Lung (tissue), 12 donors: ENCODE results near the gene DNAJC15. TPM values are rescaled to one million over a fixed set of nuclear protein-coding genes. Genes with fewer than 3 reads are reported as not detected.

ENCODE experiments used
- ATAC-seq: fragments of 200-7000 bp; cut with Tn5 transposase; one replicate; pipeline ENCODE4 v1.9.1; 2020; ENCODE audit warnings: moderate number of reproducible peaks; ENCODE audit not compliant: insufficient read depth, low FRiP score
- DNase-seq, 3 donors: peaks; one replicate each; pipeline ENCODE4 v3.0.0-alpha.2; 2013 to 2017
- H3K27ac ChIP-seq, 2 donors: one replicate each; pipeline ENCODE4 v1.5.1; 2013; ENCODE audit warnings: mild to moderate bottlenecking in 2 of 2, moderate library complexity in 2 of 2, control low read depth in 1 of 2, inconsistent platforms in 1 of 2, low read depth in 1 of 2, low read length in 1 of 2
- H3K27me3 ChIP-seq, 3 donors: one replicate each; pipeline ENCODE4 v1.5.1; 2013; ENCODE audit warnings: low read length in 2 of 3; ENCODE audit not compliant: control insufficient read depth in 3 of 3, insufficient read depth in 3 of 3
- H3K36me3 ChIP-seq, 4 donors: one replicate each; pipeline ENCODE4 v1.5.1; 2013; ENCODE audit warnings: low read length in 4 of 4, mild to moderate bottlenecking in 1 of 4, moderate library complexity in 1 of 4; ENCODE audit not compliant: control insufficient read depth in 4 of 4, insufficient read depth in 4 of 4
- H3K4me1 ChIP-seq, 5 donors: one replicate each; pipeline ENCODE4 v1.5.1; 2013; ENCODE audit warnings: low read length in 5 of 5, mild to moderate bottlenecking in 2 of 5, moderate library complexity in 1 of 5; ENCODE audit not compliant: control insufficient read depth in 5 of 5, insufficient read depth in 5 of 5
- H3K4me3 ChIP-seq: one replicate; pipeline ENCODE4 v1.5.1; 2013; ENCODE audit warnings: mild to moderate bottlenecking, control low read depth, moderate library complexity
- H3K9ac ChIP-seq, 2 donors: one replicate each; pipeline ENCODE4 v1.5.1; 2013; ENCODE audit warnings: low read length in 2 of 2, control low read depth in 1 of 2; ENCODE audit not compliant: insufficient read depth in 1 of 2
- H3K9me3 ChIP-seq, 4 donors: one replicate each; pipeline ENCODE4 v1.5.1; 2013; ENCODE audit warnings: low read length in 3 of 4, mild to moderate bottlenecking in 1 of 4, moderate library complexity in 1 of 4; ENCODE audit not compliant: control insufficient read depth in 4 of 4, insufficient read depth in 3 of 4
- CTCF ChIP-seq: IDR thresholded peaks from 2 replicates; pipeline ENCODE4 v1.5.1; 2012; ENCODE audit warnings: mild to moderate bottlenecking; ENCODE audit errors: control extremely low read depth, extremely low read depth
- WGBS, 2 donors: extraction: QIAGEN DNeasy Blood & Tissue Kit; methylation state at CpG; one replicate each; pipeline ENCODE4 v1.1.7; 2013; 5-methylcytosine and 5-hydroxymethylcytosine counted together
- polyA plus RNA-seq, 2 donors: library from polyadenylated mRNA; stranded (reverse); fragments of 200-250 nt; gene quantifications; one replicate each; pipeline ENCODE4 v1.2.1, GENCODE V29; 2013
- total RNA-seq, 2 donors: library from RNA; depleted of rRNA in 1 of 2; stranded (reverse); fragments of >200 nt in 1 of 2; gene quantifications; one replicate each; pipeline ENCODE4 v1.2.1, GENCODE V29; 2014 to 2021
- donor health status: control.
- donor health status: control.
- donor health status: Bipolar disorder and iron deficiency.
- donor health status: healthy.
- donor health status: DM: yes; HTN: yes; CAD: no.

The DNAJC15 gene
- total and polyA plus RNA-seq, 4 donors: 16.8 to 21.8 (median 19.2) TPM

- Histone ChIP-seq H3K27ac (no peak overlapping the region), H3K9ac (no peak overlapping the region), H3K4me1 (peaks cover 0 to 6% (median 0%) of the 10 kb centered on the region in 5 donors), H3K36me3 (no peaks in the 10 kb centered on the region), H3K27me3 (no peaks in the 10 kb centered on the region), H3K4me3 (no peak overlapping the region), H3K9me3 (peaks cover 0 to 2% (median 0%) of the 10 kb centered on the region in 4 donors)
- no peak for DNase-seq
- no peak for TF ChIP-seq CTCF
- WGBS, 2 donors: 89 to 94% methylated on average over 3 of the region's 3 CpGs
- no peak for ATAC-seq
Observed at GRCh38 chr13:43154839-43155238, 131.5 kb downstream of the DNAJC15 start.

GRCh38 chr13:43156916-43157315, 133.5 kb downstream of the DNAJC15 start:
- no peak for TF ChIP-seq CTCF
- no peak overlapping the region for H3K27ac ChIP-seq
- peaks cover 0 to 6% (median 0%) of the 10 kb centered on the region in 5 donors for H3K4me1 ChIP-seq
- 96 to 97% methylated on average over 2 of the region's 2 CpGs for WGBS, 2 donors
- peaks cover 0 to 3% (median 0%) of the 10 kb centered on the region in 4 donors for H3K9me3 ChIP-seq
- H3K27me3 ChIP-seq: no peaks in the 10 kb centered on the region
- ATAC-seq: no peak
- H3K9ac ChIP-seq: no peak overlapping the region
- no peak overlapping the region for H3K4me3 ChIP-seq
- DNase-seq: no peak
- H3K36me3 ChIP-seq: no peaks in the 10 kb centered on the region

- peaks cover 0 to 3% (median 0%) of the 10 kb centered on the region in 4 donors for H3K9me3 ChIP-seq
- no peaks in the 10 kb centered on the region for H3K36me3 ChIP-seq
- no peak for DNase-seq
- 48 to 73% methylated on average over 2 of the region's 2 CpGs for WGBS, 2 donors
- H3K27me3 ChIP-seq: no peaks in the 10 kb centered on the region
- H3K27ac ChIP-seq: no peak overlapping the region
- H3K4me3 ChIP-seq: no peak overlapping the region
- peaks cover 0 to 6% (median 0%) of the 10 kb centered on the region in 5 donors for H3K4me1 ChIP-seq
- no peak overlapping the region for H3K9ac ChIP-seq
- no peak for TF ChIP-seq CTCF
- no peak for ATAC-seq
Observed at GRCh38 chr13:43157796-43158195, 134.4 kb downstream of the DNAJC15 start.

- DNase-seq: no peak
- peaks cover 0 to 3% (median 0%) of the 10 kb centered on the region in 4 donors for H3K9me3 ChIP-seq
- ATAC-seq: no peak
- no peak overlapping the region for H3K27ac ChIP-seq
- H3K9ac ChIP-seq: no peak overlapping the region
- WGBS, 2 donors: 90 to 94% methylated on average over 3 of the region's 3 CpGs
- H3K36me3 ChIP-seq: no peaks in the 10 kb centered on the region
- peaks cover 0 to 6% (median 0%) of the 10 kb centered on the region in 5 donors for H3K4me1 ChIP-seq
- H3K4me3 ChIP-seq: no peak overlapping the region
- H3K27me3 ChIP-seq: no peaks in the 10 kb centered on the region
- TF ChIP-seq CTCF: no peak
Observed at GRCh38 chr13:43158516-43158915, 135.1 kb downstream of the DNAJC15 start.
